ENCODE results near the gene SERINC2. TPM values are rescaled to one million over a fixed set of nuclear protein-coding genes. Genes with fewer than 3 reads are reported as not detected.

SERINC2 gene
- total and polyA plus RNA-seq, 9 of the 15 experiments (the other 6 are each of a cell fraction or from before 2014, with no cell fraction given), result 0.07 to 1.2 (median 0.70) TPM; not detected in 2

- no TSS peak for BruUV-seq (replicated peaks)
- Histone ChIP-seq H3K27me3 (ENCODE audit: control insufficient read depth in 2 of 2, insufficient read depth in 2 of 2, low read length in 2 of 2) (no peaks in the 10 kb centered on the region), H3K36me3 (ENCODE audit: control insufficient read depth, insufficient read depth, low read length) (peaks cover 18% of the 10 kb centered on the region), H3K27ac (ENCODE audit: extremely low read depth, low read depth, low read length) (no peak overlapping the region), H3K9ac (ENCODE audit: insufficient read depth in 1 of 2, low read depth in 2 of 2, low read length in 2 of 2) (no peak overlapping the region), H3K9me3 (replicated peaks; ENCODE audit: control insufficient read depth, insufficient read depth, low read depth, low read length) (no peaks in the 10 kb centered on the region), H3K4me2 (ENCODE audit: insufficient read depth, low read length) (no peak overlapping the region), H3K4me1 (replicated peaks in 1 of 2; ENCODE audit: control insufficient read depth in 2 of 2, insufficient read depth in 2 of 2, low read length in 2 of 2) (peaks cover 18 to 24% of the 10 kb centered on the region in 2 experiments), H4K20me1 (replicated peaks; ENCODE audit: control insufficient read depth, insufficient read depth, low read length) (0 out of 2 replicates have a peak, but pooled peaks cover 3% of the 10 kb centered on the region), H2AFZ (ENCODE audit: low read depth, low read length) (no peak overlapping the region), H3K4me3 (no peak overlapping the region), H3K9me1 (ENCODE audit: control insufficient read depth, insufficient read depth, low read length) (no peaks in the 10 kb centered on the region), H3K79me2 (ENCODE audit: control insufficient read depth, insufficient read depth, low read length) (no peaks in the 10 kb centered on the region)
- in situ Hi-C loops (cut with MboI), result no loop called here
- DNase-seq (ENCODE audit: extremely low read depth in 1 of 4, low spot score in 3 of 4) (no peak), ATAC-seq (no peak), FAIRE-seq (no peak)
- CTCF ChIA-PET (ENCODE audit: low intra/inter-chr PET ratio), result no interaction called here
- 40% methylated on average over 2 of the region's 2 CpGs for whole genome bisulfite sequencing (ENCODE audit: insufficient coverage, low coverage, missing lambda C conversion rate)
- intact Hi-C loops (cut with micrococcal nuclease), result no loop called here
- TF ChIP-seq NR4A1 (CRISPR knock-in tag; IDR thresholded peaks at IDR 0.05) (no peak), NR4A1 (tag; IDR thresholded peaks at IDR 0.05) (no peak), ZBTB12 (CRISPR knock-in tag; IDR thresholded peaks at IDR 0.05) (no peak), XRCC3 (IDR thresholded peaks at IDR 0.05) (no peak), CBX1 (IDR thresholded peaks at IDR 0.05; ENCODE audit: low read depth) (no peak), SIRT6 (IDR thresholded peaks at IDR 0.05; ENCODE audit: low read depth, low read length) (no peak), MECOM (CRISPR knock-in tag; IDR thresholded peaks at IDR 0.05) (no peak), ZNF512 (tag; IDR thresholded peaks at IDR 0.05) (no peak), ZNF133 (CRISPR knock-in tag; IDR thresholded peaks at IDR 0.05) (no peak), CHCHD3 (CRISPR knock-in tag; IDR thresholded peaks at IDR 0.05) (no peak)
- POLR2A ChIA-PET, result no interaction called here
Observed at GRCh38 chr1:31370021-31370420, 43.0 kb upstream of the SERINC2 start.

Measured in K562 (cell line).